Measurements from ENCODE around the gene PACRG. TPM values are rescaled to one million over a fixed set of nuclear protein-coding genes. Genes with fewer than 3 reads are reported as not detected.
A peak's percentile ranks its signal among the peaks of the same experiment; 100 is the strongest.

PACRG gene
- total and polyA plus RNA-seq, 2 of the 8 experiments (the other 6 are each of a cell fraction or from before 2014, with no cell fraction given) = 0.44 to 0.54 TPM

DNA sequence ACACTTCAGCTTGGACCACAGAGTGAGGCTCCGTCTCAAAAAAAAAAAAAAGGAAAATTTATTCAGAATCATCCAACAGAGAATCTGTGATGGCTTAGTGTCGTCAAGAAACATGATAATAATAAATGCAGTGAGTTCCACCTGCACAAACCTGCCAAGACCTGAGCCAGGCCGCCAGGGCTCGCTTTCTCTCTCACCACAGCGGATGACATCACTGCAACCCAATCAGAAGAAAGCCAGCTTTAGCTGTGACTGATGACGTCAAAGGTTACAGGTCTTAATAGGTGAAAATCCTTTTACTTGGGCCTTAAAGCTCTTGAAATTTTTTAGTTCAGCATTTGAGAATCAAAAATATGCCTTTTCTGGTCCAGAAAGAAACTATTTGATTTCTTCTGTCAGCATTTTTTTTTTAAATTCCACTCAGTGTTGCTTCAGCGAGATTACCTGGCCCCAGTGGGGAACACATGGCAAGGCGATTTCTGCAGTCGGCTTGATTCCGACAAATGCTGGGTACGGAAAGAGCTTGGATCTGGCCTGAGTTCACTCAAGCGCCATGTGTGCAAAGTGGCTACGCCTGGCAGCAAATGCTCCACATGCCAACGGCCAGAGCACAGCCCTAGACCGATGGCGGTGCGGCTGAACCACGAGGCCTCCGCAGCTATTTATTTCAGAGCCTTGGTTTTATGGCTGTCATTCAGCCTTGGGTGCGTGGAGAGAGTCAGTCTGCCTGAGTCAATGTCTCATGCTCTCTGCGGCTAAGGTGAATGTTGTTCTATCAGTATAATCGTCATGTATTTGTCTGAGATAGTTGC is 581.1 kb downstream of the PACRG start:
- H3K9me3 ChIP-seq (ENCODE audit: insufficient read depth in 2 of 2, low read depth in 1 of 2, low read length in 1 of 2) = no peaks in the 10 kb centered on the region
- H3K27me3 ChIP-seq (replicated peaks in 1 of 4; ENCODE audit: control insufficient read depth in 3 of 4, extremely low read depth in 1 of 4, insufficient read depth in 3 of 4, low read length in 3 of 4) = no peaks in the 10 kb centered on the region
- no peak overlapping the region for H3K4me3 ChIP-seq (ENCODE audit: extremely low read depth in 1 of 4, insufficient read depth in 2 of 4, low read depth in 3 of 4, low read length in 4 of 4)
- no peak overlapping the region for H3K18ac ChIP-seq (ENCODE audit: extremely low read depth, low read length)
- no peak overlapping the region for H2BK20ac ChIP-seq (ENCODE audit: low read length)
- H3K27ac ChIP-seq (ENCODE audit: low read depth, low read length) = no peak overlapping the region
- no peak overlapping the region for H4K5ac ChIP-seq (ENCODE audit: insufficient read length, low read depth, low read length)
- H3K4me2 ChIP-seq (ENCODE audit: insufficient read depth in 1 of 2, low read depth in 2 of 2, low read length in 2 of 2) = no peak overlapping the region
- no peak overlapping the region for H3K23ac ChIP-seq (ENCODE audit: insufficient read length)
- POLR2A ChIA-PET (ENCODE audit: partially characterized antibody) = no interaction called here
- 91% methylated on average over 22 of the region's 22 CpGs; no CpG with 5 or more reads in 1 of the 2 experiments for WGBS, 2 experiments (ENCODE audit: extremely low coverage in 1 of 2, insufficient coverage in 1 of 2, insufficient read length in 1 of 2, insufficient replicate concordance in 2 of 2, low coverage in 1 of 2, low lambda C conversion rate in 2 of 2, missing lambda C conversion rate in 1 of 2)
- CTCF ChIA-PET (ENCODE audit: partially characterized antibody) = interaction anchor here (0.6 to 1.3 kb wide), 5 partner anchors 44 to 1146 kb away, joined by 3 to 4 read pairs (median 3); no protein-coding TSS in a partner anchor
- H3K9ac ChIP-seq (replicated peaks in 1 of 4; ENCODE audit: extremely low read depth in 1 of 4, low read depth in 3 of 4, low read length in 3 of 4) = no peak overlapping the region
- no peak overlapping the region for H4K8ac ChIP-seq (ENCODE audit: extremely low read depth, insufficient read depth, low read length)
- H3K79me1 ChIP-seq (ENCODE audit: low read depth, low read length) = no peaks in the 10 kb centered on the region
- TF ChIP-seq, protein P1, sequence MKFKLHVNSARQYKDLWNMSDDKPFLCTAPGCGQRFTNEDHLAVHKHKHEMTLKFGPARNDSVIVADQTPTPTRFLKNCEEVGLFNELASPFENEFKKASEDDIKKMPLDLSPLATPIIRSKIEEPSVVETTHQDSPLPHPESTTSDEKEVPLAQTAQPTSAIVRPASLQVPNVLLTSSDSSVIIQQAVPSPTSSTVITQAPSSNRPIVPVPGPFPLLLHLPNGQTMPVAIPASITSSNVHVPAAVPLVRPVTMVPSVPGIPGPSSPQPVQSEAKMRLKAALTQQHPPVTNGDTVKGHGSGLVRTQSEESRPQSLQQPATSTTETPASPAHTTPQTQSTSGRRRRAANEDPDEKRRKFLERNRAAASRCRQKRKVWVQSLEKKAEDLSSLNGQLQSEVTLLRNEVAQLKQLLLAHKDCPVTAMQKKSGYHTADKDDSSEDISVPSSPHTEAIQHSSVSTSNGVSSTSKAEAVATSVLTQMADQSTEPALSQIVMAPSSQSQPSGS (IDR thresholded peaks at IDR 0.05; ENCODE audit: low read length) = peak; percentile 69; the same call in 1 of the 2 replicates
- no peak for TF ChIP-seq SP2 (IDR thresholded peaks at IDR 0.05; ENCODE audit: low read length)
- TF ChIP-seq, protein P2, sequence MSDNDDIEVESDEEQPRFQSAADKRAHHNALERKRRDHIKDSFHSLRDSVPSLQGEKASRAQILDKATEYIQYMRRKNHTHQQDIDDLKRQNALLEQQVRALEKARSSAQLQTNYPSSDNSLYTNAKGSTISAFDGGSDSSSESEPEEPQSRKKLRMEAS (IDR thresholded peaks at IDR 0.05) = peak; percentile 21; the same call in 1 of the 2 replicates
- no peaks in the 10 kb centered on the region for H3K36me3 ChIP-seq (ENCODE audit: control insufficient read depth in 2 of 4, insufficient read depth in 4 of 4, low read length in 3 of 4)
- no peaks in the 10 kb centered on the region for H4K20me1 ChIP-seq (replicated peaks in 1 of 2; ENCODE audit: control insufficient read depth in 1 of 2, insufficient read depth in 2 of 2, low read length in 2 of 2)
- no peaks in the 10 kb centered on the region for H3K4me1 ChIP-seq (replicated peaks in 1 of 4; ENCODE audit: control insufficient read depth in 3 of 4, insufficient read depth in 4 of 4, low read length in 3 of 4)
- H3K79me2 ChIP-seq (ENCODE audit: control insufficient read depth in 1 of 2, insufficient read depth in 2 of 2, low read length in 2 of 2) = no peaks in the 10 kb centered on the region
- no peak overlapping the region for H2BK15ac ChIP-seq (ENCODE audit: low read length)
- no peak overlapping the region for H2BK12ac ChIP-seq (ENCODE audit: low read depth, low read length)
- no peak overlapping the region for H3K14ac ChIP-seq (ENCODE audit: insufficient read length)
- no peak overlapping the region for H2AFZ ChIP-seq (ENCODE audit: low read length)
- no peak overlapping the region for H2BK120ac ChIP-seq (replicated peaks; ENCODE audit: low read depth, low read length)
- no peak overlapping the region for H3K4ac ChIP-seq (replicated peaks; ENCODE audit: insufficient read length, low read depth, low read length)
- DNase-seq (ENCODE audit: low read depth in 1 of 2, low spot score in 2 of 2) (no peak), FAIRE-seq (no peak)
- H4K91ac ChIP-seq (replicated peaks; ENCODE audit: insufficient read length, low read length) = no peak overlapping the region
- no peak overlapping the region for H3K56ac ChIP-seq (replicated peaks; ENCODE audit: insufficient read length, low read depth, low read length)
- H2BK5ac ChIP-seq (ENCODE audit: low read depth, low read length) = no peak overlapping the region
- no peak overlapping the region for H2AK5ac ChIP-seq (ENCODE audit: low read depth, low read length)
- no peaks in the 10 kb centered on the region for H3K23me2 ChIP-seq (ENCODE audit: low read depth, low read length)
